Hepatocyte (in vitro differentiated cells): ENCODE results near the gene SPON2. TPM values are rescaled to one million over a fixed set of nuclear protein-coding genes. Genes with fewer than 3 reads are reported as not detected.

Source experiments
- DNase-seq: peaks from one replicate; pipeline ENCODE4 v3.0.0-alpha.2; 2016; ENCODE audit warnings: low spot score
- H2AFZ ChIP-seq: fragments of 200-600 bp; sonication (generic); 2 replicates; pipeline ENCODE4 v1.6.0; 2016; ENCODE audit warnings: antibody characterized with exemption, mild to moderate bottlenecking
- H3K27ac ChIP-seq: fragments of 200-600 bp; sonication (generic); 2 replicates; pipeline ENCODE4 v1.5.1; 2016; ENCODE audit warnings: mild to moderate bottlenecking
- H3K27me3 ChIP-seq: fragments of 200-600 bp; sonication (generic); 2 replicates; pipeline ENCODE4 v1.6.1; 2016
- H3K36me3 ChIP-seq: fragments of 200-600 bp; sonication (generic); replicated peaks from 2 replicates; pipeline ENCODE4 v1.5.1; 2016; ENCODE audit warnings: low read depth; ENCODE audit not compliant: insufficient read depth
- H3K4me1 ChIP-seq: fragments of 200-600 bp; sonication (generic); 2 replicates; pipeline ENCODE4 v1.5.1; 2016; ENCODE audit warnings: mild to moderate bottlenecking, moderate library complexity; ENCODE audit not compliant: insufficient read depth
- H3K4me2 ChIP-seq: fragments of 200-600 bp; sonication (generic); 2 replicates; pipeline ENCODE4 v1.6.0; 2016
- H3K4me3 ChIP-seq: fragments of 200-600 bp; sonication (generic); 2 replicates; pipeline ENCODE4 v1.5.1; 2016; ENCODE audit warnings: mild to moderate bottlenecking
- H3K79me2 ChIP-seq: fragments of 200-600 bp; sonication (generic); 2 replicates; pipeline ENCODE4 v1.6.0; 2017; ENCODE audit warnings: mild to moderate bottlenecking
- H3K9me2 ChIP-seq: fragments of 200-600 bp; sonication (generic); replicated peaks from 2 replicates; pipeline ENCODE4 v1.6.0; 2017; ENCODE audit warnings: mild to moderate bottlenecking; ENCODE audit not compliant: insufficient read depth
- H3K9me3 ChIP-seq: fragments of 200-600 bp; sonication (generic); 2 replicates; pipeline ENCODE4 v1.5.1; 2016; ENCODE audit warnings: low read depth, mild to moderate bottlenecking
- H4K20me1 ChIP-seq: fragments of 200-600 bp; sonication (generic); 2 replicates; pipeline ENCODE4 v1.6.0; 2016; ENCODE audit warnings: mild to moderate bottlenecking; ENCODE audit not compliant: insufficient read depth, poor library complexity, severe bottlenecking
- CTCF ChIP-seq: fragments of 200-600 bp; sonication (generic); IDR thresholded peaks from 2 replicates; pipeline ENCODE4 v1.5.1; 2016; ENCODE audit warnings: antibody characterized with exemption, mild to moderate bottlenecking; ENCODE audit not compliant: poor library complexity
- EZH2 ChIP-seq: fragments of 200-600 bp; sonication (generic); IDR thresholded peaks from 2 replicates; pipeline ENCODE4 v1.6.1; 2016; ENCODE audit warnings: antibody characterized with exemption, mild to moderate bottlenecking, borderline replicate concordance
- EZH2phosphoT487 ChIP-seq: fragments of 200-600 bp; sonication (generic); IDR thresholded peaks from one replicate; pipeline ENCODE4 v1.6.1; 2018; ENCODE audit warnings: antibody characterized with exemption, mild to moderate bottlenecking, low read depth, moderate library complexity; ENCODE audit not compliant: unreplicated experiment, severe bottlenecking
- WGBS: methylation state at CpG from one replicate; pipeline ENCODE4 v1.1.6; 2016; ENCODE audit warnings: low lambda C conversion rate; ENCODE audit errors: missing lambda C conversion rate; 5-methylcytosine and 5-hydroxymethylcytosine counted together
- polyA plus RNA-seq: library from polyadenylated mRNA; unstranded; fragments of >200 nt; fragmentation: Nextera tagmentation; extraction: Ambion mirVana; gene quantifications from 2 replicates; pipeline ENCODE4 v1.2.1, GENCODE V29; 2016
- total RNA-seq: library from RNA; depleted of rRNA; stranded (reverse); fragments of >200 nt; gene quantifications from 2 replicates; pipeline ENCODE4 v1.2.3, GENCODE V29; 2014

The SPON2 gene
- total and polyA plus RNA-seq, 2 experiments from 2014 or later: 403 to 1,210 TPM

- Histone ChIP-seq H3K27me3 (no peaks in the 10 kb centered on the region), H3K4me2 (no peak overlapping the region), H3K27ac (no peak overlapping the region), H3K4me1 (peaks cover 28% of the 10 kb centered on the region), H4K20me1 (no peaks in the 10 kb centered on the region), H3K36me3 (no peaks in the 10 kb centered on the region), H3K9me3 (no peaks in the 10 kb centered on the region), H2AFZ (no peak overlapping the region), H3K4me3 (no peak overlapping the region), H3K79me2 (no peaks in the 10 kb centered on the region), H3K9me2 (no peaks in the 10 kb centered on the region)
- WGBS: 93% methylated on average over 31 of the region's 34 CpGs
- no peak for DNase-seq
- no peak for TF ChIP-seq EZH2phosphoT487
Observed at GRCh38 chr4:1211891-1212545, 39.6 kb upstream of the SPON2 start.

GRCh38 chr4:1211371-1211770 lies 39.0 kb upstream of the SPON2 start:
- peaks cover 28% of the 10 kb centered on the region for H3K4me1 ChIP-seq

GRCh38 chr4:1210971-1211370 lies 38.6 kb upstream of the SPON2 start:
- Histone ChIP-seq H4K20me1 (no peaks in the 10 kb centered on the region), H3K9me2 (no peaks in the 10 kb centered on the region), H3K9me3 (no peaks in the 10 kb centered on the region), H3K79me2 (no peaks in the 10 kb centered on the region), H3K4me1 (peaks cover 29% of the 10 kb centered on the region), H3K4me2 (no peak overlapping the region), H3K27ac (no peak overlapping the region), H3K27me3 (no peaks in the 10 kb centered on the region), H3K36me3 (no peaks in the 10 kb centered on the region), H2AFZ (no peak overlapping the region), H3K4me3 (no peak overlapping the region)
- TF ChIP-seq EZH2: no peak
- TF ChIP-seq CTCF: no peak
- TF ChIP-seq EZH2phosphoT487: no peak
- no peak for DNase-seq
- 93% methylated on average over 10 of the region's 10 CpGs for WGBS

More at GRCh38 chr4:1211371-1211770, 39.0 kb upstream of the SPON2 start:
- Histone ChIP-seq H4K20me1 (no peaks in the 10 kb centered on the region), H2AFZ (no peak overlapping the region), H3K4me3 (no peak overlapping the region), H3K27me3 (no peaks in the 10 kb centered on the region), H3K27ac (no peak overlapping the region), H3K9me2 (no peaks in the 10 kb centered on the region), H3K79me2 (no peaks in the 10 kb centered on the region), H3K36me3 (no peaks in the 10 kb centered on the region), H3K9me3 (no peaks in the 10 kb centered on the region), H3K4me2 (no peak overlapping the region)
- no peak for DNase-seq
- WGBS: 98% methylated on average over 13 of the region's 13 CpGs
- TF ChIP-seq CTCF (no peak), EZH2phosphoT487 (no peak), EZH2 (no peak)

- Histone ChIP-seq H3K36me3 (no peaks in the 10 kb centered on the region), H3K27ac (peak overlapping the region; percentile 84)
- WGBS: 87% methylated on average over 22 of the region's 22 CpGs
Observed at GRCh38 chr4:1210241-1210841, 38.0 kb upstream of the SPON2 start.

More at GRCh38 chr4:1210241-1210841, 38.0 kb upstream of the SPON2 start:
- DNase-seq: no peak
- Histone ChIP-seq H3K4me2 (peak overlapping the region; percentile 55), H3K27me3 (no peaks in the 10 kb centered on the region), H3K79me2 (no peaks in the 10 kb centered on the region), H3K9me2 (no peaks in the 10 kb centered on the region), H3K9me3 (no peaks in the 10 kb centered on the region), H2AFZ (no peak overlapping the region), H4K20me1 (no peaks in the 10 kb centered on the region), H3K4me1 (peaks cover 36% of the 10 kb centered on the region), H3K4me3 (no peak overlapping the region)
- TF ChIP-seq CTCF (no peak), EZH2 (no peak), EZH2phosphoT487 (no peak)
